ENCODE measurements around the gene MICAL3. TPM values are rescaled to one million over a fixed set of nuclear protein-coding genes. Genes with fewer than 3 reads are reported as not detected.

The MICAL3 gene
- total RNA-seq, 2 experiments from 2014 or later, result 30.3 to 31.4 TPM

- DNase-seq, result no peak
- Mint-ChIP-seq H3K4me3 (no peak overlapping the region), H3K27me3 (no peaks in the 10 kb centered on the region), H3K27ac (no peak overlapping the region), H3K4me1 (no peaks in the 10 kb centered on the region), H3K36me3 (ENCODE audit: low read depth) (peaks cover 14% of the 10 kb centered on the region), H3K9me3 (no peaks in the 10 kb centered on the region)
- ChIA-PET POLR2A (no interaction called here), CTCF (no interaction called here)
These were observed 148.7 kb downstream of the MICAL3 start for GRCh38 chr22:17875631-17876030.

GRCh38 chr22:17875156-17875555 is 149.2 kb downstream of the MICAL3 start:
- H3K27ac Mint-ChIP-seq, result no peak overlapping the region
- no peaks in the 10 kb centered on the region for H3K9me3 Mint-ChIP-seq
- H3K36me3 Mint-ChIP-seq (ENCODE audit: low read depth), result peaks cover 15% of the 10 kb centered on the region
- no peaks in the 10 kb centered on the region for H3K4me1 Mint-ChIP-seq
- H3K27me3 Mint-ChIP-seq, result no peaks in the 10 kb centered on the region
- POLR2A ChIA-PET, result no interaction called here
- DNase-seq, result no peak
- CTCF ChIA-PET, result no interaction called here
- H3K4me3 Mint-ChIP-seq, result no peak overlapping the region

GRCh38 chr22:17874231-17874905 is 150.0 kb downstream of the MICAL3 start:
- CTCF ChIA-PET, result no interaction called here

GRCh38 chr22:17873804-17874203 is 150.6 kb downstream of the MICAL3 start:
- Mint-ChIP-seq H3K36me3 (ENCODE audit: low read depth) (peaks cover 16% of the 10 kb centered on the region), H3K4me1 (no peaks in the 10 kb centered on the region), H3K27ac (no peak overlapping the region), H3K4me3 (no peak overlapping the region), H3K9me3 (no peaks in the 10 kb centered on the region), H3K27me3 (no peaks in the 10 kb centered on the region)
- POLR2A ChIA-PET, result no interaction called here
- CTCF ChIA-PET, result no interaction called here
- DNase-seq, result no peak

More at GRCh38 chr22:17874231-17874905, 150.0 kb downstream of the MICAL3 start:
- no peak for DNase-seq
- Mint-ChIP-seq H3K4me3 (no peak overlapping the region), H3K9me3 (no peaks in the 10 kb centered on the region), H3K27me3 (no peaks in the 10 kb centered on the region), H3K4me1 (no peaks in the 10 kb centered on the region), H3K27ac (no peak overlapping the region), H3K36me3 (ENCODE audit: low read depth) (peaks cover 16% of the 10 kb centered on the region)
- POLR2A ChIA-PET, result no interaction called here

GRCh38 chr22:17873116-17873515 is 151.2 kb downstream of the MICAL3 start:
- H3K4me1 Mint-ChIP-seq, result no peaks in the 10 kb centered on the region
- no peak overlapping the region for H3K4me3 Mint-ChIP-seq
- H3K36me3 Mint-ChIP-seq (ENCODE audit: low read depth), result peaks cover 12% of the 10 kb centered on the region
- ChIA-PET CTCF (no interaction called here), POLR2A (no interaction called here)
- H3K27ac Mint-ChIP-seq, result no peak overlapping the region
- no peaks in the 10 kb centered on the region for H3K9me3 Mint-ChIP-seq
- DNase-seq, result no peak
- H3K27me3 Mint-ChIP-seq, result no peaks in the 10 kb centered on the region

- ChIA-PET CTCF (no interaction called here), POLR2A (no interaction called here)
- Mint-ChIP-seq H3K4me3 (no peak overlapping the region), H3K36me3 (ENCODE audit: low read depth) (peaks cover 12% of the 10 kb centered on the region), H3K27me3 (no peaks in the 10 kb centered on the region), H3K27ac (no peak overlapping the region), H3K9me3 (no peaks in the 10 kb centered on the region), H3K4me1 (no peaks in the 10 kb centered on the region)
- no peak for DNase-seq
These were observed 151.9 kb downstream of the MICAL3 start for GRCh38 chr22:17872471-17872870.

- no peaks in the 10 kb centered on the region for H3K9me3 Mint-ChIP-seq
- CTCF ChIA-PET, result no interaction called here
- H3K4me1 Mint-ChIP-seq, result no peaks in the 10 kb centered on the region
- no peak overlapping the region for H3K27ac Mint-ChIP-seq
- peaks cover 12% of the 10 kb centered on the region for H3K36me3 Mint-ChIP-seq (ENCODE audit: low read depth)
- DNase-seq, result no peak
- POLR2A ChIA-PET, result no interaction called here
- no peak overlapping the region for H3K4me3 Mint-ChIP-seq
- H3K27me3 Mint-ChIP-seq, result no peaks in the 10 kb centered on the region
These were observed 152.5 kb downstream of the MICAL3 start for GRCh38 chr22:17871726-17872458.

- no peak for DNase-seq
- no peaks in the 10 kb centered on the region for H3K4me1 Mint-ChIP-seq
- CTCF ChIA-PET, result no interaction called here
- no peak overlapping the region for H3K27ac Mint-ChIP-seq
- H3K36me3 Mint-ChIP-seq (ENCODE audit: low read depth), result peaks cover 12% of the 10 kb centered on the region
- no peaks in the 10 kb centered on the region for H3K9me3 Mint-ChIP-seq
- no peak overlapping the region for H3K4me3 Mint-ChIP-seq
- H3K27me3 Mint-ChIP-seq, result no peaks in the 10 kb centered on the region
- POLR2A ChIA-PET, result no interaction called here
These were observed 154.0 kb downstream of the MICAL3 start for GRCh38 chr22:17870407-17870806.

- Mint-ChIP-seq H3K36me3 (ENCODE audit: low read depth) (peaks cover 12% of the 10 kb centered on the region), H3K9me3 (no peaks in the 10 kb centered on the region), H3K27ac (no peak overlapping the region), H3K4me1 (no peaks in the 10 kb centered on the region), H3K27me3 (no peaks in the 10 kb centered on the region), H3K4me3 (no peak overlapping the region)
- ChIA-PET POLR2A (no interaction called here), CTCF (no interaction called here)
- DNase-seq, result no peak
These were observed 154.9 kb downstream of the MICAL3 start for GRCh38 chr22:17869285-17870096.

- POLR2A ChIA-PET, result no interaction called here
- DNase-seq, result no peak
- Mint-ChIP-seq H3K4me1 (peaks cover under 1% of the 10 kb centered on the region), H3K9me3 (no peaks in the 10 kb centered on the region), H3K27me3 (no peaks in the 10 kb centered on the region), H3K36me3 (ENCODE audit: low read depth) (peaks cover 16% of the 10 kb centered on the region), H3K4me3 (no peak overlapping the region), H3K27ac (no peak overlapping the region)
- CTCF ChIA-PET, result no interaction called here
These were observed 155.6 kb downstream of the MICAL3 start for GRCh38 chr22:17868771-17869170.

GRCh38 chr22:17867160-17867785 is 157.1 kb downstream of the MICAL3 start:
- H3K27me3 Mint-ChIP-seq, result no peaks in the 10 kb centered on the region
- peaks cover 11% of the 10 kb centered on the region for H3K4me1 Mint-ChIP-seq
- peaks cover 11% of the 10 kb centered on the region for H3K36me3 Mint-ChIP-seq (ENCODE audit: low read depth)
- H3K4me3 Mint-ChIP-seq, result no peak overlapping the region
- ChIA-PET POLR2A (no interaction called here), CTCF (no interaction called here)
- DNase-seq, result no peak
- H3K9me3 Mint-ChIP-seq, result no peaks in the 10 kb centered on the region
- no peak overlapping the region for H3K27ac Mint-ChIP-seq

- no peak for DNase-seq
- POLR2A ChIA-PET, result no interaction called here
- Mint-ChIP-seq H3K27ac (no peak overlapping the region), H3K4me3 (no peak overlapping the region), H3K36me3 (ENCODE audit: low read depth) (peaks cover 8% of the 10 kb centered on the region), H3K4me1 (peaks cover 11% of the 10 kb centered on the region), H3K27me3 (no peaks in the 10 kb centered on the region), H3K9me3 (no peaks in the 10 kb centered on the region)
- CTCF ChIA-PET, result no interaction called here
These were observed 157.7 kb downstream of the MICAL3 start for GRCh38 chr22:17866621-17867020.

GRCh38 chr22:17866127-17866526 is 158.2 kb downstream of the MICAL3 start:
- no peak overlapping the region for H3K4me3 Mint-ChIP-seq
- H3K4me1 Mint-ChIP-seq, result peaks cover 11% of the 10 kb centered on the region
- H3K27me3 Mint-ChIP-seq, result no peaks in the 10 kb centered on the region
- no peak for DNase-seq
- H3K9me3 Mint-ChIP-seq, result no peaks in the 10 kb centered on the region
- ChIA-PET POLR2A (no interaction called here), CTCF (no interaction called here)
- H3K36me3 Mint-ChIP-seq (ENCODE audit: low read depth), result peaks cover 8% of the 10 kb centered on the region
- no peak overlapping the region for H3K27ac Mint-ChIP-seq
